ENCODE data around the gene SLC1A6.

DNA sequence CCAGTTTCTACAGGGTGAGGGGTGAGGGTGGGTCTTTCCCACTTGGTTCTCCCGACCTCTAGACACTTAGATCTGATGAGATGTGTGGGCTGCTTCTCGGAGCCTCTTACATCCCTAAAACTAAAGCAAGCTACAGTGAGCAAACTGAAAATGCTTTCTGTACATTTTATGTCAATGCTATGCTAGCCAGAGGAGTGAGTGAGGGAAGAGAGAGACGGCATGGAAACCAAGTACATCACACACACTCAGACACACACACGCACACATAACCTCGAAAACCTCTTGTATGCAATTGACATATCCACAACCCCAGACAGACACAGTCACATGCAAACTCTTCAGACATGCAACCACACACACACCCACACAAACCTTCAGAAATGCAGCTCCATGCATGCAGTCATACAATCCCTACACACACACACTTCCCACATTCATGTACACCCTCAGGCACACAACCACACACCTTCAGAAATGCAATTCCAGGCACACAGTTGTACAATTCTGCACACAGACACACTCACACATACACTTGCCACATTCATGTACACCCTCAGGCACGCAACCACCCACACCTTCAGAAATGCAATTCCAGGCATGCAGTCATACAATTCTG is 1.4 kb downstream of the SLC1A6 start:
- no peak for TF ChIP-seq EZH2 (IDR thresholded peaks at IDR 0.05; ENCODE audit: borderline replicate concordance, insufficient read depth, low read length, poor library complexity, severe bottlenecking)
- TF ChIP-seq, protein P1, sequence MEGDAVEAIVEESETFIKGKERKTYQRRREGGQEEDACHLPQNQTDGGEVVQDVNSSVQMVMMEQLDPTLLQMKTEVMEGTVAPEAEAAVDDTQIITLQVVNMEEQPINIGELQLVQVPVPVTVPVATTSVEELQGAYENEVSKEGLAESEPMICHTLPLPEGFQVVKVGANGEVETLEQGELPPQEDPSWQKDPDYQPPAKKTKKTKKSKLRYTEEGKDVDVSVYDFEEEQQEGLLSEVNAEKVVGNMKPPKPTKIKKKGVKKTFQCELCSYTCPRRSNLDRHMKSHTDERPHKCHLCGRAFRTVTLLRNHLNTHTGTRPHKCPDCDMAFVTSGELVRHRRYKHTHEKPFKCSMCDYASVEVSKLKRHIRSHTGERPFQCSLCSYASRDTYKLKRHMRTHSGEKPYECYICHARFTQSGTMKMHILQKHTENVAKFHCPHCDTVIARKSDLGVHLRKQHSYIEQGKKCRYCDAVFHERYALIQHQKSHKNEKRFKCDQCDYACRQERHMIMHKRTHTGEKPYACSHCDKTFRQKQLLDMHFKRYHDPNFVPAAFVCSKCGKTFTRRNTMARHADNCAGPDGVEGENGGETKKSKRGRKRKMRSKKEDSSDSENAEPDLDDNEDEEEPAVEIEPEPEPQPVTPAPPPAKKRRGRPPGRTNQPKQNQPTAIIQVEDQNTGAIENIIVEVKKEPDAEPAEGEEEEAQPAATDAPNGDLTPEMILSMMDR (IDR thresholded peaks at IDR 0.05; ENCODE audit: poor library complexity, severe bottlenecking) = no peak

Data from neural cell (in vitro differentiated cells).